Muscle of leg (tissue), 11 donors: ENCODE results near the gene SFR1. TPM values are rescaled to one million over a fixed set of nuclear protein-coding genes. Genes with fewer than 3 reads are reported as not detected.

Source experiments
- DNase-seq: peaks from one replicate; pipeline ENCODE4 v3.0.0; 2013
- H3K27ac ChIP-seq: one replicate; pipeline ENCODE4 v1.5.1; 2013; ENCODE audit warnings: mild to moderate bottlenecking, low read length, control low read depth
- H3K27me3 ChIP-seq: one replicate; pipeline ENCODE4 v1.6.1; 2013; ENCODE audit warnings: low read length; ENCODE audit not compliant: control insufficient read depth, insufficient read depth
- H3K36me3 ChIP-seq: one replicate; pipeline ENCODE4 v1.6.1; 2013; ENCODE audit warnings: low read length; ENCODE audit not compliant: control insufficient read depth, insufficient read depth
- H3K4me1 ChIP-seq: one replicate; pipeline ENCODE4 v1.6.1; 2013; ENCODE audit warnings: low read length; ENCODE audit not compliant: control insufficient read depth, insufficient read depth
- H3K4me3 ChIP-seq: one replicate; pipeline ENCODE4 v1.5.1; 2013; ENCODE audit warnings: low read length, control low read depth
- H3K9me3 ChIP-seq: replicated peaks from 2 replicates; pipeline ENCODE4 v1.6.1; 2013; ENCODE audit warnings: low read depth, low read length; ENCODE audit not compliant: control insufficient read depth
- WGBS: methylation state at CpG from one replicate; pipeline ENCODE4 v1.1.5; 2013; ENCODE audit warnings: missing lambda C conversion rate; ENCODE audit not compliant: insufficient coverage; 5-methylcytosine and 5-hydroxymethylcytosine counted together
- polyA plus RNA-seq, 8 donors: library from polyadenylated mRNA; unstranded; fragments of 120-200 nt; gene quantifications; one replicate each; pipeline versions ENCODE4 v1.2.1 to v1.2.3, GENCODE V29; 2013; ENCODE audit warnings: inconsistent platforms in 1 of 8, low replicate concordance in 1 of 8; ENCODE audit not compliant: insufficient read length in 8 of 8, insufficient read depth in 1 of 8
- total RNA-seq: library from RNA; stranded (reverse); fragments of 120-200 nt; gene quantifications from one replicate; pipeline ENCODE4 v1.2.4, GENCODE V29; 2013

SFR1 gene
- total and polyA plus RNA-seq, 9 donors = 5.1 to 7.0 (median 5.9) TPM

GRCh38 chr10:104122225-104123107 lies 495 bp downstream of the SFR1 start:
- H3K27ac ChIP-seq = peak overlapping the region; percentile 92
- H3K27me3 ChIP-seq = no peaks in the 10 kb centered on the region
- 0% methylated on average over 6 of the region's 23 CpGs for WGBS
- peak overlapping the region; percentile 83 for H3K4me3 ChIP-seq
- no peak for DNase-seq
- H3K4me1 ChIP-seq = peaks cover 4% of the 10 kb centered on the region
- H3K36me3 ChIP-seq = no peaks in the 10 kb centered on the region
- no peaks in the 10 kb centered on the region for H3K9me3 ChIP-seq

GRCh38 chr10:104123397-104123796 lies 1.4 kb downstream of the SFR1 start:
- peak; percentile 18 for DNase-seq
- no peaks in the 10 kb centered on the region for H3K9me3 ChIP-seq
- H3K4me1 ChIP-seq = peaks cover 4% of the 10 kb centered on the region
- H3K27me3 ChIP-seq = no peaks in the 10 kb centered on the region
- WGBS = no CpG with 5 or more reads among the region's 1 CpG
- no peaks in the 10 kb centered on the region for H3K36me3 ChIP-seq
- no peak overlapping the region for H3K4me3 ChIP-seq
- H3K27ac ChIP-seq = no peak overlapping the region

GRCh38 chr10:104127411-104127810 lies 5.4 kb downstream of the SFR1 start:
- no peak overlapping the region for H3K27ac ChIP-seq
- no peak for DNase-seq
- no peaks in the 10 kb centered on the region for H3K36me3 ChIP-seq
- 88% methylated on average over 1 of the region's 2 CpGs for WGBS
- H3K9me3 ChIP-seq = no peaks in the 10 kb centered on the region
- no peak overlapping the region for H3K4me3 ChIP-seq
- H3K4me1 ChIP-seq = no peaks in the 10 kb centered on the region
- no peaks in the 10 kb centered on the region for H3K27me3 ChIP-seq

GRCh38 chr10:104128214-104128613 lies 6.2 kb downstream of the SFR1 start:
- Histone ChIP-seq H3K9me3 (no peaks in the 10 kb centered on the region), H3K27ac (no peak overlapping the region), H3K36me3 (no peaks in the 10 kb centered on the region), H3K27me3 (no peaks in the 10 kb centered on the region), H3K4me1 (no peaks in the 10 kb centered on the region), H3K4me3 (no peak overlapping the region)
- no CpG with 5 or more reads among the region's 2 CpGs for WGBS
- no peak for DNase-seq

DNA sequence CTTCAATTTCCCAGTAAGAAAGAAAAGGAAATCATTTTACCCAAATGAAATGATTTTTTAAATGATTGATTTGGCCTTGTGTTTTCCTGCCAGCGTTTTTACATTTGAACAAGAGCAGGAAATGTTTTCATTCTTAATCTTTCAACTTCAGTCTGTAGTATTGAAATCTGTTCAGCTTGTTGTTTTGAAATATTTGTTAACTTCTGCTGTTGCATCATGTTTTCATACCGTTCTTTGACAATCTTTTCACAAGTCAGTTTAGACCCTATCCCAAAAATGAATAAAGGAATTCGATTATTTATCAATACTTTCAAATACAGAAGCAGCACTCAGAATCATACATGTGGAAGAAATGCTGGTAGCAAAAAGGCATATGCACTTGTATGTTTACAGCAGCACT lies 8.1 kb downstream of the SFR1 start:
- Histone ChIP-seq H3K27ac (no peak overlapping the region), H3K9me3 (no peaks in the 10 kb centered on the region), H3K36me3 (no peaks in the 10 kb centered on the region), H3K27me3 (peaks cover 4% of the 10 kb centered on the region), H3K4me3 (no peak overlapping the region), H3K4me1 (no peaks in the 10 kb centered on the region)
- no CpG with 5 or more reads among the region's 3 CpGs for WGBS
- DNase-seq = no peak

- WGBS = 83% methylated on average over 2 of the region's 6 CpGs
- Histone ChIP-seq H3K9me3 (no peaks in the 10 kb centered on the region), H3K4me3 (no peak overlapping the region), H3K27me3 (peaks cover 4% of the 10 kb centered on the region), H3K4me1 (no peaks in the 10 kb centered on the region), H3K27ac (no peak overlapping the region), H3K36me3 (no peaks in the 10 kb centered on the region)
- DNase-seq = no peak
These were observed 16.2 kb downstream of the SFR1 start for GRCh38 chr10:104138131-104138530.

GRCh38 chr10:104139221-104139620 lies 17.2 kb downstream of the SFR1 start:
- Histone ChIP-seq H3K36me3 (no peaks in the 10 kb centered on the region), H3K27me3 (peaks cover under 1% of the 10 kb centered on the region), H3K4me1 (no peaks in the 10 kb centered on the region), H3K27ac (no peak overlapping the region), H3K9me3 (no peaks in the 10 kb centered on the region), H3K4me3 (no peak overlapping the region)
- DNase-seq = no peak
- WGBS = no CpG with 5 or more reads among the region's 5 CpGs

DNA sequence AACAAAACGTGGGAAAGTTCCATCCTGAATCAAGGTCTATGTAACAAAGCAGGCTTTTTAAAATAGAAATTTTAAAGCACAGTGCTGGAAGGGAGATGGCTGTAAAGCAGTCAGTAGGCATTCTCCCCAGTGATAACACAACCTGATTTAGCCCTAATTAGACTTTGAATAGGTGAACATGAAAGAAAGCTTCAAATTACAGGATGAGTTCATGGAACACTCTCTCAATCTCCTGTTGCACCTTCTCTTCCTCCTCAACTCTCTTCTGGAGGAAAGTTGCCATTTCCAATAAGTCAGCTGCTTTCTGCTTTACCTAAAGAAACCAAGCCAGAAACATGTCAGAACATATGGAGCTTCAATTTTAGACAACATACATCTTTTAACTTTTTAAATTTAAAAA lies 20.1 kb downstream of the SFR1 start:
- Histone ChIP-seq H3K27ac (no peak overlapping the region), H3K36me3 (no peaks in the 10 kb centered on the region), H3K9me3 (no peaks in the 10 kb centered on the region), H3K4me3 (no peak overlapping the region), H3K4me1 (no peaks in the 10 kb centered on the region), H3K27me3 (no peaks in the 10 kb centered on the region)
- no peak for DNase-seq
- 0% methylated on average over 1 of the region's 1 CpG for WGBS

GRCh38 chr10:104143829-104144228 lies 21.9 kb downstream of the SFR1 start:
- no peaks in the 10 kb centered on the region for H3K4me1 ChIP-seq
- H3K9me3 ChIP-seq = no peaks in the 10 kb centered on the region
- no peak overlapping the region for H3K27ac ChIP-seq
- no peak overlapping the region for H3K4me3 ChIP-seq
- no peaks in the 10 kb centered on the region for H3K27me3 ChIP-seq
- WGBS = 83% methylated on average over 2 of the region's 3 CpGs
- no peak for DNase-seq
- no peaks in the 10 kb centered on the region for H3K36me3 ChIP-seq

GRCh38 chr10:104144931-104145330 lies 23.0 kb downstream of the SFR1 start:
- H3K4me3 ChIP-seq = no peak overlapping the region
- H3K27ac ChIP-seq = no peak overlapping the region
- WGBS = no CpG with 5 or more reads among the region's 4 CpGs
- DNase-seq = peak; percentile 35
- H3K27me3 ChIP-seq = no peaks in the 10 kb centered on the region
- H3K4me1 ChIP-seq = no peaks in the 10 kb centered on the region
- no peaks in the 10 kb centered on the region for H3K9me3 ChIP-seq
- no peaks in the 10 kb centered on the region for H3K36me3 ChIP-seq
